Mammary epithelial cell (primary cell): ENCODE results near the gene SLC35D2.
"Not testable (repeated sequence)": the region's sequence is repeated elsewhere in the genome, so short reads cannot be mapped to it uniquely, and the experiment has no call there.

Experiments used
- EZH2 ChIP-seq: IDR thresholded peaks from 2 replicates; pipeline ENCODE4 v1.6.1; 2012; ENCODE audit warnings: low read length, inconsistent platforms, borderline replicate concordance
- TF ChIP-seq, protein P1 (sequence below), 2 donors: IDR thresholded peaks in 1 of 2; conservative IDR thresholded peaks in 1 of 2; 2 replicates each; pipeline ENCODE4 v1.5.1; 2011 to 2012; ENCODE audit warnings: inconsistent platforms in 2 of 2, low read length in 2 of 2, mild to moderate bottlenecking in 2 of 2, control low read depth in 1 of 2, low read depth in 1 of 2; ENCODE audit not compliant: insufficient read depth in 1 of 2; ENCODE audit errors: extremely low read depth in 1 of 2

DNA sequence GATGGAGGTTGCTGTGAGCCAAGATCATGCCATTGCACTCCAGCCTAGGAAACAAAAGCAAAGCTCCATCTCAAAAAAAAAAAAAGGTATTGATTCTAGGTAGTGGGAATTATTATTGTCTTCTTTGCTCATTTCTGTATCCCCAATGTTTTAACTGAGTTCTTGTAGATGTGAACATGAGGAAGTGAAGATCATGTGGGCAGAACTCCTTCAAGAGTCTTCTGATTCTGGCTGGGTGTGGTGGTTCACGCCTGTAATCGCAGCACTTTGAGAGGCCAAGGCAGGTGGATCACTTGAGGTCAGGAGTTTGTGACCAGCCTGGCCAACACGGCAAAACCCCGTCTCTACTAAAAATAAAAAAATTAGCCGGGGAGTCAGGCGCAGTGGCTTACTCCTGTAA lies 8.0 kb downstream of the SLC35D2 start:
- TF ChIP-seq, protein P1, sequence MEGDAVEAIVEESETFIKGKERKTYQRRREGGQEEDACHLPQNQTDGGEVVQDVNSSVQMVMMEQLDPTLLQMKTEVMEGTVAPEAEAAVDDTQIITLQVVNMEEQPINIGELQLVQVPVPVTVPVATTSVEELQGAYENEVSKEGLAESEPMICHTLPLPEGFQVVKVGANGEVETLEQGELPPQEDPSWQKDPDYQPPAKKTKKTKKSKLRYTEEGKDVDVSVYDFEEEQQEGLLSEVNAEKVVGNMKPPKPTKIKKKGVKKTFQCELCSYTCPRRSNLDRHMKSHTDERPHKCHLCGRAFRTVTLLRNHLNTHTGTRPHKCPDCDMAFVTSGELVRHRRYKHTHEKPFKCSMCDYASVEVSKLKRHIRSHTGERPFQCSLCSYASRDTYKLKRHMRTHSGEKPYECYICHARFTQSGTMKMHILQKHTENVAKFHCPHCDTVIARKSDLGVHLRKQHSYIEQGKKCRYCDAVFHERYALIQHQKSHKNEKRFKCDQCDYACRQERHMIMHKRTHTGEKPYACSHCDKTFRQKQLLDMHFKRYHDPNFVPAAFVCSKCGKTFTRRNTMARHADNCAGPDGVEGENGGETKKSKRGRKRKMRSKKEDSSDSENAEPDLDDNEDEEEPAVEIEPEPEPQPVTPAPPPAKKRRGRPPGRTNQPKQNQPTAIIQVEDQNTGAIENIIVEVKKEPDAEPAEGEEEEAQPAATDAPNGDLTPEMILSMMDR (conservative IDR thresholded peaks at IDR 0.05 in 1 of 2, IDR thresholded peaks at IDR 0.05 in 1 of 2; ENCODE audit: extremely low read depth in 1 of 2, insufficient read depth in 1 of 2, low read depth in 1 of 2, low read length in 2 of 2), result not testable (repeated sequence)
- not testable (repeated sequence) for TF ChIP-seq EZH2
